AG09309 (cell line): ENCODE results near the gene MAP3K20.
"Not testable (repeated sequence)": the region's sequence is repeated elsewhere in the genome, so short reads cannot be mapped to it uniquely, and the experiment has no call there.

ENCODE experiments used
- DNase-seq: peaks from one replicate; pipeline ENCODE4 v3.0.0-alpha.2; 2010; ENCODE audit warnings: low read depth
- H3K4me3 ChIP-seq: 2 replicates; pipeline ENCODE4 v1.5.1; 2011; ENCODE audit warnings: mild to moderate bottlenecking, low read depth, low read length, moderate library complexity; ENCODE audit not compliant: control insufficient read depth
- CTCF ChIP-seq: IDR thresholded peaks from 2 replicates; pipeline ENCODE4 v1.5.1; 2011; ENCODE audit warnings: mild to moderate bottlenecking, low read depth, low read length, inconsistent platforms; ENCODE audit not compliant: insufficient read depth, control insufficient read depth; ENCODE audit errors: missing control alignments

Gene MAP3K20

GRCh38 chr2:173205375-173205774 is 129.7 kb downstream of the MAP3K20 start:
- H3K4me3 ChIP-seq, result no peak overlapping the region
- DNase-seq, result no peak
- TF ChIP-seq CTCF, result no peak

GRCh38 chr2:173207124-173207523 is 131.5 kb downstream of the MAP3K20 start:
- DNase-seq, H3K4me3 ChIP-seq: not testable (repeated sequence)

GRCh38 chr2:173210270-173211196 is 134.9 kb downstream of the MAP3K20 start:
- TF ChIP-seq CTCF, result peak; percentile 80
- no peak overlapping the region for H3K4me3 ChIP-seq

GRCh38 chr2:173213181-173213580 is 137.5 kb downstream of the MAP3K20 start:
- no peak for TF ChIP-seq CTCF
- DNase-seq, result no peak
- no peak overlapping the region for H3K4me3 ChIP-seq

More at GRCh38 chr2:173210270-173211196, 134.9 kb downstream of the MAP3K20 start:
- DNase-seq, result peak; percentile 90

- DNase-seq, result no peak
- no peak overlapping the region for H3K4me3 ChIP-seq
- no peak for TF ChIP-seq CTCF
These were observed 138.6 kb downstream of the MAP3K20 start for GRCh38 chr2:173214213-173214612.

GRCh38 chr2:173215316-173215715 is 139.7 kb downstream of the MAP3K20 start:
- TF ChIP-seq CTCF, result no peak
- no peak overlapping the region for H3K4me3 ChIP-seq
- no peak for DNase-seq

GRCh38 chr2:173216051-173216450 is 140.4 kb downstream of the MAP3K20 start:
- no peak for TF ChIP-seq CTCF
- DNase-seq, result no peak
- no peak overlapping the region for H3K4me3 ChIP-seq
